H1 (cell line): ENCODE results near the gene RNF41. TPM values are rescaled to one million over a fixed set of nuclear protein-coding genes. Genes with fewer than 3 reads are reported as not detected.

Experiments used
- CTCF ChIA-PET: fragments of 300-600 bp; sonication (Branson Sonifier 250); formaldehyde crosslinking; loops from one replicate; lab custom pipeline; 2021; ENCODE audit not compliant: partially characterized antibody; lab: Charles Lee
- POLR2A ChIA-PET: fragments of 300-600 bp; sonication (Branson Sonifier 250); formaldehyde crosslinking; loops from one replicate; lab custom pipeline; 2021; ENCODE audit warnings: inconsistent platforms; ENCODE audit not compliant: partially characterized antibody; lab: Charles Lee
- DNase-seq, 2 experiments: peaks; one replicate each; pipeline versions ENCODE4 v3.0.0 to v3.0.0-alpha.2; 2010 to 2022; ENCODE audit warnings: low spot score in 2 of 2, low read depth in 1 of 2, mixed read lengths in 1 of 2
- FAIRE-seq: peaks from 2 replicates; lab custom pipeline; 2011; peaks lifted over from hg19 to GRCh38; lab: Jason Lieb, UNC
- H2AFZ ChIP-seq: 2 replicates; pipeline ENCODE4 v1.8.1; 2012; ENCODE audit warnings: low read length, inconsistent platforms
- H2AK5ac ChIP-seq: 2 replicates; pipeline ENCODE4 v1.6.1; 2013; ENCODE audit warnings: low read depth, low read length
- H2BK120ac ChIP-seq: replicated peaks from 2 replicates; pipeline ENCODE3; 2013; ENCODE audit warnings: low read depth, low read length, inconsistent platforms
- H2BK12ac ChIP-seq: 2 replicates; pipeline ENCODE4 v1.6.1; 2013; ENCODE audit warnings: low read depth, low read length
- H2BK15ac ChIP-seq: 2 replicates; pipeline ENCODE4 v1.6.1; 2013; ENCODE audit warnings: low read length
- H2BK20ac ChIP-seq: 2 replicates; pipeline ENCODE4 v1.6.1; 2013; ENCODE audit warnings: low read length
- H2BK5ac ChIP-seq: 2 replicates; pipeline ENCODE4 v1.6.1; 2013; ENCODE audit warnings: low read depth, low read length
- H3K14ac ChIP-seq: 2 replicates; pipeline ENCODE4 v1.6.1; 2013; ENCODE audit warnings: inconsistent platforms; ENCODE audit not compliant: insufficient read length
- H3K18ac ChIP-seq: 2 replicates; pipeline ENCODE4 v1.6.1; 2013; ENCODE audit warnings: low read length; ENCODE audit errors: extremely low read depth
- H3K23ac ChIP-seq: 2 replicates; pipeline ENCODE4 v1.6.1; 2013; ENCODE audit warnings: inconsistent platforms; ENCODE audit not compliant: insufficient read length
- H3K23me2 ChIP-seq: 2 replicates; pipeline ENCODE4 v1.6.1; 2013; ENCODE audit warnings: low read depth, low read length
- H3K27ac ChIP-seq: 2 replicates; pipeline ENCODE4 v1.6.1; 2011; ENCODE audit warnings: low read depth, low read length, inconsistent platforms
- H3K27me3 ChIP-seq, 4 experiments: replicated peaks in 1 of 4; 1 replicate in 1 of 4; 2 replicates in 3 of 4; pipeline versions ENCODE4 v1.6.1 to v1.8.1; 2011 to 2013; ENCODE audit warnings: low read length in 3 of 4, mild to moderate bottlenecking in 3 of 4, inconsistent platforms in 2 of 4, mixed read lengths in 2 of 4, moderate library complexity in 1 of 4; ENCODE audit not compliant: control insufficient read depth in 3 of 4, insufficient read depth in 3 of 4; ENCODE audit errors: extremely low read depth in 1 of 4
- H3K36me3 ChIP-seq, 4 experiments: 2 replicates each; pipeline versions ENCODE4 v1.6.1 to v1.8.1; 2011 to 2013; ENCODE audit warnings: mild to moderate bottlenecking in 4 of 4, low read length in 3 of 4, moderate library complexity in 2 of 4, control low read depth in 1 of 4, inconsistent platforms in 1 of 4; ENCODE audit not compliant: insufficient read depth in 4 of 4, control insufficient read depth in 2 of 4
- H3K4ac ChIP-seq: replicated peaks from 2 replicates; pipeline ENCODE3; 2013; ENCODE audit warnings: low read length, low read depth, mixed read lengths, inconsistent platforms; ENCODE audit not compliant: insufficient read length
- H3K4me1 ChIP-seq, 4 experiments: replicated peaks in 1 of 4; 1 replicate in 1 of 4; 2 replicates in 3 of 4; pipeline versions ENCODE4 v1.6.1 to v1.8.1; 2011 to 2013; ENCODE audit warnings: low read length in 3 of 4, inconsistent platforms in 2 of 4, mixed read lengths in 1 of 4; ENCODE audit not compliant: insufficient read depth in 4 of 4, control insufficient read depth in 3 of 4
- H3K4me2 ChIP-seq, 2 experiments: 2 replicates each; pipeline versions ENCODE4 v1.6.1 to v1.8.1; 2011 to 2013; ENCODE audit warnings: low read depth in 2 of 2, low read length in 2 of 2, control low read depth in 1 of 2, inconsistent platforms in 1 of 2, mild to moderate bottlenecking in 1 of 2; ENCODE audit not compliant: insufficient read depth in 1 of 2
- H3K4me3 ChIP-seq, 4 experiments: fragments of 200-600, 300-600 bp in 1 of 4; sonication (generic), shearing (Covaris generic), sonication (Bioruptor Twin) in 1 of 4; 2 replicates each; pipeline versions ENCODE4 v1.5.1 to v1.8.1; 2011 to 2016; ENCODE audit warnings: low read length in 4 of 4, low read depth in 3 of 4, control low read depth in 2 of 4, inconsistent platforms in 2 of 4, mild to moderate bottlenecking in 2 of 4, mixed read lengths in 1 of 4, moderate library complexity in 1 of 4; ENCODE audit not compliant: insufficient read depth in 2 of 4; ENCODE audit errors: extremely low read depth in 1 of 4
- H3K56ac ChIP-seq: replicated peaks from 2 replicates; pipeline ENCODE3; 2013; ENCODE audit warnings: low read depth, mild to moderate bottlenecking, mixed read lengths, low read length, inconsistent platforms; ENCODE audit not compliant: insufficient read length
- H3K79me1 ChIP-seq: 2 replicates; pipeline ENCODE4 v1.6.1; 2013; ENCODE audit warnings: low read depth, low read length, control low read depth
- H3K79me2 ChIP-seq, 2 experiments: 2 replicates each; pipeline versions ENCODE4 v1.6.1 to v1.8.1; 2012 to 2013; ENCODE audit warnings: low read length in 2 of 2, mild to moderate bottlenecking in 2 of 2, inconsistent platforms in 1 of 2; ENCODE audit not compliant: insufficient read depth in 2 of 2, control insufficient read depth in 1 of 2
- H3K9ac ChIP-seq, 4 experiments: replicated peaks in 1 of 4; 1 replicate in 1 of 4; 2 replicates in 3 of 4; pipeline versions ENCODE4 v1.6.1 to v1.8.1; 2011 to 2013; ENCODE audit warnings: low read depth in 3 of 4, low read length in 3 of 4, control low read depth in 2 of 4, mild to moderate bottlenecking in 2 of 4, moderate library complexity in 2 of 4, inconsistent platforms in 1 of 4; ENCODE audit errors: extremely low read depth in 1 of 4
- H3K9me3 ChIP-seq, 2 experiments: 2 replicates each; pipeline versions ENCODE4 v1.6.1 to v1.8.1; 2012 to 2013; ENCODE audit warnings: mild to moderate bottlenecking in 2 of 2, moderate library complexity in 2 of 2, control low read depth in 1 of 2, inconsistent platforms in 1 of 2, low read depth in 1 of 2, low read length in 1 of 2, mixed read lengths in 1 of 2; ENCODE audit not compliant: insufficient read depth in 2 of 2
- H4K20me1 ChIP-seq, 2 experiments: replicated peaks in 1 of 2; 2 replicates each; pipeline versions ENCODE3 to v1.8.1; 2011 to 2013; ENCODE audit warnings: inconsistent platforms in 2 of 2, low read length in 2 of 2, mild to moderate bottlenecking in 1 of 2; ENCODE audit not compliant: insufficient read depth in 2 of 2, control insufficient read depth in 1 of 2
- H4K5ac ChIP-seq: 2 replicates; pipeline ENCODE4 v1.6.1; 2013; ENCODE audit warnings: low read length, low read depth, mixed read lengths, inconsistent platforms; ENCODE audit not compliant: insufficient read length
- H4K8ac ChIP-seq: 2 replicates; pipeline ENCODE4 v1.8.0; 2013; ENCODE audit warnings: mild to moderate bottlenecking, moderate library complexity, low read length, inconsistent platforms; ENCODE audit not compliant: insufficient read depth; ENCODE audit errors: extremely low read depth
- H4K91ac ChIP-seq: replicated peaks from 2 replicates; pipeline ENCODE3; 2013; ENCODE audit warnings: low read length, mixed read lengths, inconsistent platforms; ENCODE audit not compliant: insufficient read length
- BACH1 ChIP-seq: IDR thresholded peaks from 2 replicates; pipeline ENCODE4 v1.6.1; 2012; ENCODE audit warnings: low read length, improper control_type of control experiment
- BCL11A ChIP-seq, 2 experiments: IDR thresholded peaks; one replicate each; pipeline ENCODE4 v1.6.1; 2011; ENCODE audit warnings: low read depth in 2 of 2, low read length in 2 of 2, mild to moderate bottlenecking in 2 of 2
- KDM5A ChIP-seq: fragments of 200-600 bp; IDR thresholded peaks from 2 replicates; pipeline ENCODE4 v1.7.1; 2012; ENCODE audit warnings: mild to moderate bottlenecking, low read length, inconsistent platforms, mixed read lengths
- PHF8 ChIP-seq: fragments of 200-600 bp; sonication (generic); conservative IDR thresholded peaks from 2 replicates; pipeline ENCODE4 v1.7.1; 2012; ENCODE audit warnings: low read depth, mild to moderate bottlenecking, inconsistent platforms, low read length, moderate library complexity
- POLR2A ChIP-seq, 2 experiments: IDR thresholded peaks; 1 replicate in 1 of 2; 2 replicates in 1 of 2; pipeline ENCODE4 v1.6.1; 2011; ENCODE audit warnings: low read depth in 2 of 2, low read length in 2 of 2, mild to moderate bottlenecking in 2 of 2; ENCODE audit errors: control extremely low read depth in 1 of 2
- SRF ChIP-seq: IDR thresholded peaks from 2 replicates; pipeline ENCODE4 v1.6.1; 2011; ENCODE audit warnings: mild to moderate bottlenecking, low read depth, low read length, moderate library complexity
- TEAD4 ChIP-seq: IDR thresholded peaks from 2 replicates; pipeline ENCODE4 v1.6.1; 2012; ENCODE audit warnings: low read depth, low read length, inconsistent platforms, mixed read lengths
- USF2 ChIP-seq: IDR thresholded peaks from 2 replicates; pipeline ENCODE4 v1.6.1; 2011; ENCODE audit warnings: low read length, improper control_type of control experiment
- WGBS, 2 experiments: shearing (Covaris generic) in 1 of 2; methylation state at CpG; one replicate each; pipeline versions ENCODE4 v1.1.6 to v1.1.7; 2013 to 2015; ENCODE audit warnings: low lambda C conversion rate in 2 of 2, mixed read lengths in 2 of 2, inconsistent platforms in 1 of 2, low coverage in 1 of 2, missing lambda C conversion rate in 1 of 2; ENCODE audit not compliant: insufficient replicate concordance in 2 of 2, insufficient coverage in 1 of 2, insufficient read length in 1 of 2; ENCODE audit errors: extremely low coverage in 1 of 2, missing lambda C conversion rate in 1 of 2; 5-methylcytosine and 5-hydroxymethylcytosine counted together
- polyA plus RNA-seq, 7 experiments: library from polyadenylated mRNA; depleted of rRNA in 3 of 7; stranded (reverse) in 5 of 7; unstranded in 2 of 7; fragments of >200 nt in 5 of 7; fragments of 200-250 nt in 2 of 7; gene quantifications; 1 replicate in 5 of 7; 2 replicates in 1 of 7; 4 replicates in 1 of 7; pipeline versions ENCODE4 v1.2.1 to v1.2.3, GENCODE V29; 2011 to 2013; ENCODE audit warnings: missing spikeins in 2 of 7, mixed read lengths in 2 of 7
- total RNA-seq: library from RNA; stranded (reverse); fragmentation: NEBNext Ultra II Directional; extraction: Animal tissue kit (Norgen Biotek cat#: 25700); gene quantifications from 2 replicates; pipeline ENCODE4 v1.2.1, GENCODE V29; 2021

Gene RNF41
- total and polyA plus RNA-seq, 2 of the 8 experiments (the other 6 are each of a cell fraction or from before 2014, with no cell fraction given): 55.5 to 98.6 TPM

DNA sequence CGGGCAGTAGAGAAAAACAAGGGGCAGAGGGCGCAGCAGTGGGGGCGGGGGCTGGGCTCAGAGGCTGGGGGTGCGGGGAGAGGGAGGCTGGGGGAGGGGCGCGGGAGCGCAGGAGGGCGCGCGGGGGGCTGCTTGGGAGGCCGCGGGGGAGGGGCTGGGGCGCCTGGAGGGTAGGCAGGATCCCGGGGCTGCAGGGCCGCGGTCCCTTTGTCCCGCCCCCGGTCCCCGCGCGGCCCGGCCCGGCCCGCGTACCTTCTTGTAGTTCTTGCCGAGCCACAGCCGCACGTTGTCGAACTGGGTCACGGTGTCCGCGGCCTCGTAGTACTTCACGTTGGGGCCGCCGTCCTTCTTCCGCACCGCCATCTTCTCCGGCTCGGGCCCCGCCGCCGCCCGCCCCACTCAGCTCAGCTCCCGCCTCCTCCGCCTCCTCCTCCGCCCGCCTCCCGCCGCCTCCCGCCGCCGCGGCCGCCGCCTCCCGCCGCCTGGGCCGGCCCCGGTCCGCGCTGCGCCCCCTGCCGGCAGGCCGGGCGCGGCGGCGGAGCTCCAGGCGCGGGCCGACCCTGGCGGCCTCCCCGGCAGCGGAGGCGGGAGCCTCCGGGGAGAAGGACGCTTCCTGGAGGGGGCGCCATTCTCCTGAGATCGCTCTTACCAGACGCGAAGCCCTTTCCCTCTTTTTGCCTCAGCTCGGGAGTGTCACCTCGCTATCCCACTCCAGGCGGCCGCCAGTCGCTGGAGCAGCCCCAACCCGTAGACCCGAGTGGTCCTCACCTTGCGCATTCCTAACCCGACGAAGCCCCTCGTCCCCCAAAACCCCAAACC lies 32.4 kb downstream of the RNF41 start, which contains the start of gene SMARCC2:
SMARCC2 (minus strand) TSS at position 385 of the 819 bp plus-strand sequence; CDS start at position 363, 22 bp downstream.
- Histone ChIP-seq H3K23ac (no peak within 1 kb of the TSS), H2BK120ac (no peak within 1 kb of the TSS), H3K4me3 (peak within 1 kb of the TSS; percentile 82 to 95 (median 90)), H3K23me2 (peaks cover 11% of the 10 kb centered on the region), H2AK5ac (no peak within 1 kb of the TSS), H3K9me3 (no peaks in the 10 kb centered on the region), H3K56ac (peak within 1 kb of the TSS; percentile 80), H4K20me1 (peaks cover 0 to 4% of the 10 kb centered on the region in 2 experiments), H2BK5ac (peak within 1 kb of the TSS; percentile 97), H3K79me1 (peaks cover 3% of the 10 kb centered on the region; the same call in 1 of the 2 replicates), H3K14ac (peak within 1 kb of the TSS; percentile 6), H4K91ac (peak within 1 kb of the TSS; percentile 92), H3K27ac (peak within 1 kb of the TSS; percentile 81), H4K8ac (peak within 1 kb of the TSS; percentile 98), H2BK15ac (no peak within 1 kb of the TSS), H3K79me2 (peaks cover 14 to 31% of the 10 kb centered on the region in 2 experiments), H3K4ac (peak within 1 kb of the TSS; percentile 46), H2AFZ (peak within 1 kb of the TSS; percentile 79; the same call in 1 of the 2 replicates), H3K4me2 (peak within 1 kb of the TSS; percentile 81 to 96), H2BK12ac (peak within 1 kb of the TSS; percentile 29; the same call in 1 of the 2 replicates), H3K18ac (peak within 1 kb of the TSS; percentile 91), H2BK20ac (no peak within 1 kb of the TSS), H3K9ac (peak within 1 kb of the TSS; percentile 85 to 92 (median 90)), H3K36me3 (peaks cover 14 to 24% (median 19%) of the 10 kb centered on the region in 4 experiments), H3K4me1 (peaks cover 2 to 8% (median 4%) of the 10 kb centered on the region in 4 experiments; a peak in 3 of 7 replicates), H3K27me3 (no peaks in the 10 kb centered on the region), H4K5ac (peak within 1 kb of the TSS; percentile 96)
- CTCF ChIA-PET: interaction anchor here (0.6 to 6.2 kb wide), 36 partner anchors 8 to 447 kb away, joined by 3 to 111 read pairs (median 5); partner anchors contain the start of genes ANKRD52, ESYT1, MYL6 and PA2G4
- DNase-seq (peak; percentile 75 to 92), FAIRE-seq (no peak)
- 1% methylated on average over 25 of the region's 93 CpGs; no CpG with 5 or more reads in 1 of the 2 experiments for WGBS, 2 experiments
- POLR2A ChIA-PET: interaction anchor here (0.8 to 26.3 kb wide), 21 partner anchors 10 to 447 kb away, joined by 3 to 656 read pairs (median 9); partner anchors contain the start of genes ANKRD52, CNPY2, COQ10A and ERBB3
- no peak for TF ChIP-seq USF2
- TF ChIP-seq SRF: no peak
- TF ChIP-seq BCL11A (IDR thresholded peaks at IDR 0.05; ENCODE audit: low read depth in 2 of 2, low read length in 2 of 2): no peak
- TF ChIP-seq TEAD4: peak; percentile 15; the same call in 1 of the 2 replicates
- no peak for TF ChIP-seq BACH1
- TF ChIP-seq KDM5A: no peak
- TF ChIP-seq POLR2A (IDR thresholded peaks at IDR 0.05; ENCODE audit: control extremely low read depth in 1 of 2, low read depth in 2 of 2, low read length in 2 of 2): peak; percentile 24 to 65
- TF ChIP-seq PHF8: peak; percentile 83
